Transverse colon (tissue), 3 donors: ENCODE results near the gene ZNF439.

Experiments
- POLR2A ChIP-seq: fragments of 450-650 bp; IDR thresholded peaks from one replicate; pipeline ENCODE4 v1.6.1; 2016; ENCODE audit warnings: antibody characterized with exemption, mild to moderate bottlenecking, moderate library complexity
- TF ChIP-seq, protein P1 (sequence below), 5 experiments: fragments of 200-600 bp in 3 of 5; fragments of 450-650 bp in 2 of 5; sonication (generic) in 3 of 5; IDR thresholded peaks; 1 replicate in 2 of 5; 2 replicates in 3 of 5; pipeline ENCODE4 v1.5.1; 2016 to 2017; ENCODE audit warnings: antibody characterized with exemption in 5 of 5, inconsistent platforms in 3 of 5, mild to moderate bottlenecking in 2 of 5, moderate library complexity in 1 of 5

DNA sequence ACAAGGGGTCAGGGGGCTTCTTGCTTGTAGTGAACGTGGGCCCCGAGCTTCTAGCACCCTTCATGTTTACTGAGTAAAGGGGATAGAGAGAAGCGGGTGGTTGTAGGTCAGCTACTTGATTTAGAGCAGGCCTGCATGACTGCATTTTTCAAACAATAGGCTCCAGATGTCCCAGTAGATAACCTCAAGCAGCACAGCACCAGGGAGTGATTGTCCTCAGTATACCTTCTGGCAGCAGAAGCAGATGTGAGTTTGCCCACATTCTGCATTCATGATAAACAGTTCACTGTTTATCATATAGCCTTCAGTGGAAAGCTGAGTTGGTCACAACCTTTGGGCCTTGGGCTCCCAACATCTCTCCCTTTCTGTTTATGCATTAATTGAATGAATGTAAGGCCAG, 4.8 kb downstream of the ZNF439 start:
- TF ChIP-seq POLR2A, result no peak
- TF ChIP-seq, protein P1, sequence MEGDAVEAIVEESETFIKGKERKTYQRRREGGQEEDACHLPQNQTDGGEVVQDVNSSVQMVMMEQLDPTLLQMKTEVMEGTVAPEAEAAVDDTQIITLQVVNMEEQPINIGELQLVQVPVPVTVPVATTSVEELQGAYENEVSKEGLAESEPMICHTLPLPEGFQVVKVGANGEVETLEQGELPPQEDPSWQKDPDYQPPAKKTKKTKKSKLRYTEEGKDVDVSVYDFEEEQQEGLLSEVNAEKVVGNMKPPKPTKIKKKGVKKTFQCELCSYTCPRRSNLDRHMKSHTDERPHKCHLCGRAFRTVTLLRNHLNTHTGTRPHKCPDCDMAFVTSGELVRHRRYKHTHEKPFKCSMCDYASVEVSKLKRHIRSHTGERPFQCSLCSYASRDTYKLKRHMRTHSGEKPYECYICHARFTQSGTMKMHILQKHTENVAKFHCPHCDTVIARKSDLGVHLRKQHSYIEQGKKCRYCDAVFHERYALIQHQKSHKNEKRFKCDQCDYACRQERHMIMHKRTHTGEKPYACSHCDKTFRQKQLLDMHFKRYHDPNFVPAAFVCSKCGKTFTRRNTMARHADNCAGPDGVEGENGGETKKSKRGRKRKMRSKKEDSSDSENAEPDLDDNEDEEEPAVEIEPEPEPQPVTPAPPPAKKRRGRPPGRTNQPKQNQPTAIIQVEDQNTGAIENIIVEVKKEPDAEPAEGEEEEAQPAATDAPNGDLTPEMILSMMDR (IDR thresholded peaks at IDR 0.05), result no peak
